Measurements from ENCODE around the gene THUMPD2.

DNA sequence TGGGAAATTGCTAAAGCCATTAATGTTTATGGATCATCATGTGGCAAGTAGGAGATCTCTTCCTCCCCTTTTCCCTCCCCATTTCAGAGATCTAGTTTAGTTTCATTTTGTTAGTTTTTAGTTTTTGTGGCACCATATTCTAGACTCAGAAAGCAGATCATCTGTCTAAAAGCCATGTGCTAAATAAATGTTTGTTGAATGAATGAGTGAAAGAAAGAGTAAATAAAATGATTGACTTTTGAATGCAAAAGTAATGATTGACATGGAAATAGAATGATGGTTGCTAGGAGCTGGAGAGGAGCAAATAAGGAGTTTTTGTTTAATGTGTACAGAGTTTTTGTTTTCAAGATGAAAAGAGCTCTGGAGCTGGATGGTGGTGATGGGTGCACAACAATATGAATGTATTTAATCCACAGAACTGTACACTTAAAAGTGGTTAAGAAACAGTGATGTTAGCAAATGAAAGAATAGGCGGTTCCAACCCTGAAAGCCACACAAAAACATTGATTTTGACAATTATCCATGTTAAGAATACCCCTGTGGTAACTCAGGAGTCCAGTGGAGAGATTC, 89.7 kb downstream of the THUMPD2 start:
- TF ChIP-seq, protein P1, sequence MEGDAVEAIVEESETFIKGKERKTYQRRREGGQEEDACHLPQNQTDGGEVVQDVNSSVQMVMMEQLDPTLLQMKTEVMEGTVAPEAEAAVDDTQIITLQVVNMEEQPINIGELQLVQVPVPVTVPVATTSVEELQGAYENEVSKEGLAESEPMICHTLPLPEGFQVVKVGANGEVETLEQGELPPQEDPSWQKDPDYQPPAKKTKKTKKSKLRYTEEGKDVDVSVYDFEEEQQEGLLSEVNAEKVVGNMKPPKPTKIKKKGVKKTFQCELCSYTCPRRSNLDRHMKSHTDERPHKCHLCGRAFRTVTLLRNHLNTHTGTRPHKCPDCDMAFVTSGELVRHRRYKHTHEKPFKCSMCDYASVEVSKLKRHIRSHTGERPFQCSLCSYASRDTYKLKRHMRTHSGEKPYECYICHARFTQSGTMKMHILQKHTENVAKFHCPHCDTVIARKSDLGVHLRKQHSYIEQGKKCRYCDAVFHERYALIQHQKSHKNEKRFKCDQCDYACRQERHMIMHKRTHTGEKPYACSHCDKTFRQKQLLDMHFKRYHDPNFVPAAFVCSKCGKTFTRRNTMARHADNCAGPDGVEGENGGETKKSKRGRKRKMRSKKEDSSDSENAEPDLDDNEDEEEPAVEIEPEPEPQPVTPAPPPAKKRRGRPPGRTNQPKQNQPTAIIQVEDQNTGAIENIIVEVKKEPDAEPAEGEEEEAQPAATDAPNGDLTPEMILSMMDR (conservative IDR thresholded peaks at IDR 0.05; ENCODE audit: low read length) = no peak
- TF ChIP-seq EZH2phosphoT487 (IDR thresholded peaks at IDR 0.05; ENCODE audit: borderline replicate concordance) = no peak
